Mesendoderm (in vitro differentiated cells): ENCODE measurements around the gene AKTIP. TPM values are rescaled to one million over a fixed set of nuclear protein-coding genes. Genes with fewer than 3 reads are reported as not detected.
A peak's percentile ranks its signal among the peaks of the same experiment; 100 is the strongest.

ENCODE experiments used
- DNase-seq: peaks from one replicate; pipeline ENCODE4 v3.0.0; 2013
- H2AK5ac ChIP-seq: 2 replicates; pipeline ENCODE4 v1.6.1; 2013; ENCODE audit warnings: low read length, inconsistent platforms
- H2BK120ac ChIP-seq: 2 replicates; pipeline ENCODE4 v1.6.1; 2013; ENCODE audit warnings: low read depth, mild to moderate bottlenecking, low read length, moderate library complexity, mixed read lengths
- H2BK15ac ChIP-seq: replicated peaks from 2 replicates; pipeline ENCODE4 v1.6.1; 2013; ENCODE audit warnings: low read depth, mild to moderate bottlenecking, moderate library complexity
- H2BK5ac ChIP-seq: 2 replicates; pipeline ENCODE4 v1.6.1; 2013; ENCODE audit warnings: low read length, inconsistent platforms
- H3K18ac ChIP-seq: 2 replicates; pipeline ENCODE4 v1.6.1; 2013; ENCODE audit warnings: mild to moderate bottlenecking, low read length, mixed read lengths
- H3K23ac ChIP-seq: one replicate; pipeline ENCODE4 v1.6.1; 2013; ENCODE audit warnings: low read length
- H3K27ac ChIP-seq: 2 replicates; pipeline ENCODE4 v1.5.1; 2013; ENCODE audit warnings: low read depth, mild to moderate bottlenecking, inconsistent platforms, low read length, moderate library complexity
- H3K27me3 ChIP-seq: 2 replicates; pipeline ENCODE4 v1.6.1; 2013; ENCODE audit warnings: low read length, control low read depth, mild to moderate bottlenecking, inconsistent platforms; ENCODE audit not compliant: insufficient read depth, poor library complexity
- H3K36me3 ChIP-seq: 2 replicates; pipeline ENCODE4 v1.6.1; 2013; ENCODE audit warnings: low read length, inconsistent platforms; ENCODE audit not compliant: control insufficient read depth, insufficient read depth
- H3K4ac ChIP-seq: one replicate; pipeline ENCODE4 v1.6.1; 2013; ENCODE audit warnings: low read depth, mild to moderate bottlenecking, low read length, moderate library complexity
- H3K4me1 ChIP-seq: 2 replicates; pipeline ENCODE4 v1.6.1; 2013; ENCODE audit warnings: low read depth, low read length, inconsistent platforms; ENCODE audit not compliant: control insufficient read depth
- H3K4me2 ChIP-seq: 2 replicates; pipeline ENCODE4 v1.6.1; 2013; ENCODE audit warnings: low read length
- H3K4me3 ChIP-seq: 2 replicates; pipeline ENCODE4 v1.5.1; 2013; ENCODE audit warnings: mild to moderate bottlenecking, low read length
- H3K56ac ChIP-seq: one replicate; pipeline ENCODE4 v1.6.1; 2013; ENCODE audit warnings: low read length
- H3K79me1 ChIP-seq: 2 replicates; pipeline ENCODE4 v1.6.1; 2013; ENCODE audit warnings: low read length, inconsistent platforms
- H3K79me2 ChIP-seq: 2 replicates; pipeline ENCODE4 v1.6.1; 2013; ENCODE audit warnings: mild to moderate bottlenecking, low read length; ENCODE audit not compliant: control insufficient read depth, insufficient read depth
- H3K9ac ChIP-seq: 2 replicates; pipeline ENCODE4 v1.6.1; 2013; ENCODE audit warnings: low read length, inconsistent platforms
- H4K5ac ChIP-seq: one replicate; pipeline ENCODE4 v1.6.1; 2013; ENCODE audit warnings: low read length
- H4K8ac ChIP-seq: one replicate; pipeline ENCODE4 v1.6.1; 2013; ENCODE audit warnings: low read depth, mild to moderate bottlenecking, control low read depth, low read length, moderate library complexity
- WGBS: extraction: QIAGEN DNeasy Blood & Tissue Kit; methylation state at CpG from one replicate; pipeline ENCODE4 v1.1.7; 2013; ENCODE audit warnings: low lambda C conversion rate, missing lambda C conversion rate; ENCODE audit not compliant: insufficient coverage; ENCODE audit errors: extremely low coverage; 5-methylcytosine and 5-hydroxymethylcytosine counted together
- polyA plus RNA-seq, 2 experiments: library from polyadenylated mRNA; stranded (reverse); fragments of 200-250 nt; gene quantifications; one replicate each; pipeline ENCODE4 v1.2.3, GENCODE V29; 2013

The AKTIP gene
- 15.0 TPM for polyA plus RNA-seq (2013, experiment 1 of 2)
- 16.2 TPM for polyA plus RNA-seq (2013, experiment 2 of 2)

DNA sequence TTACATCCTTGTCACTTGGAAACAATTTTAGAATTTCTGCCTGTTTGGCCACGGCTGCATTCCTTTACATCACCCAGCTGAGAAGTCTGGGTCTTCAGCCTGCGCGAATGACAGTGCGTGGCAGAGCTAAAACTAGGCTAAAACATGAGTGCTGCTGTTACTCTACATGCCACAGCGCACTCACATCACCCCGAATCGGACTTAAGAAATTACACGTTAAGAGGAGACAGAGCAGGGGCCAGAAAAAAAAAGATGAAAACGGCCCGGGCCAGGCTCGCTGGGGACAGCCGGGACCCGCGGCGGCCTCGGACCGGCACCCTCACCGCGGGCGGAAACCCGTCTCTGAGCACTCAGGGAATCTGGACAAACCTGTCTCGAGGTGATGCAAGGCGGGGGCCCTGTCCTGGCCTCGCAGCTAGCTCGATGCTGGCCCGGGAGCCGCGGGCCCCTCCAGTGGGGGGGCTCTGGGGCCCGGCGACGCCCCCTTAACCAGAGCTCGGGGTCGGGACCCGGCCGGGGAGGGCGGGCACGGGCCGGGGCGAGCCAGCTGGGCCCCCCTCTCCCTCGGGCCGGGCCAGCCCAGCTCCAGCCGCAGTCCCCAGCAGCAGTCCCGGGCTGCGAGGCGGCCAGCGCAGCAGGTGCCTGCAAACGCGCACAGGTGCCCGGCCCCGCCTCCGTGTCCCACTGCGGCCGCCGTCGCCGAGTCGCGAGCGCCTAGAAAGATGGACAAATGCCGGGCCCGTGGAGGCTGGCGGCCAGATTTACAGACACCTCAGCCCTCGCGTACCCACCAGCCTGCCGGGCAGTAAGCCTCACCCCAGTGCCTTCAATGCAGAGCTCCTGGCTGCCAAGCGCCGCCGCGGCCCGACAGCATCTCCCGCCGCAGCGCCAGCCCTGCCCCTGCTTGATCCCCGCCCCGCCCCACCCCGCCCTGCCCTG is at the start of gene AKTIP:
AKTIP (minus strand) TSS at position 879 of the 939 bp plus-strand sequence. CDS start 2,950 bp downstream, outside the sequence.
- Histone ChIP-seq H3K4ac (no peak within 1 kb of the TSS), H3K79me2 (peaks cover 4% of the 10 kb centered on the region), H3K18ac (peak within 1 kb of the TSS; percentile 15), H3K36me3 (no peaks in the 10 kb centered on the region), H3K79me1 (peaks cover 5% of the 10 kb centered on the region), H3K23ac (peak within 1 kb of the TSS; percentile 85), H2BK15ac (no peak within 1 kb of the TSS), H3K56ac (peak within 1 kb of the TSS; percentile 96), H4K8ac (no peak within 1 kb of the TSS), H4K5ac (peak within 1 kb of the TSS; percentile 48), H3K4me3 (peak within 1 kb of the TSS; percentile 62), H2AK5ac (no peak within 1 kb of the TSS), H3K27me3 (no peaks in the 10 kb centered on the region), H3K4me2 (peak within 1 kb of the TSS; percentile 88), H3K9ac (peak within 1 kb of the TSS; percentile 91), H3K4me1 (peaks cover 14% of the 10 kb centered on the region), H3K27ac (peak within 1 kb of the TSS; percentile 82), H2BK120ac (no peak within 1 kb of the TSS), H2BK5ac (peak within 1 kb of the TSS; percentile 79)
- DNase-seq, result peak; percentile 62
- no CpG with 5 or more reads among the region's 76 CpGs for WGBS

DNA sequence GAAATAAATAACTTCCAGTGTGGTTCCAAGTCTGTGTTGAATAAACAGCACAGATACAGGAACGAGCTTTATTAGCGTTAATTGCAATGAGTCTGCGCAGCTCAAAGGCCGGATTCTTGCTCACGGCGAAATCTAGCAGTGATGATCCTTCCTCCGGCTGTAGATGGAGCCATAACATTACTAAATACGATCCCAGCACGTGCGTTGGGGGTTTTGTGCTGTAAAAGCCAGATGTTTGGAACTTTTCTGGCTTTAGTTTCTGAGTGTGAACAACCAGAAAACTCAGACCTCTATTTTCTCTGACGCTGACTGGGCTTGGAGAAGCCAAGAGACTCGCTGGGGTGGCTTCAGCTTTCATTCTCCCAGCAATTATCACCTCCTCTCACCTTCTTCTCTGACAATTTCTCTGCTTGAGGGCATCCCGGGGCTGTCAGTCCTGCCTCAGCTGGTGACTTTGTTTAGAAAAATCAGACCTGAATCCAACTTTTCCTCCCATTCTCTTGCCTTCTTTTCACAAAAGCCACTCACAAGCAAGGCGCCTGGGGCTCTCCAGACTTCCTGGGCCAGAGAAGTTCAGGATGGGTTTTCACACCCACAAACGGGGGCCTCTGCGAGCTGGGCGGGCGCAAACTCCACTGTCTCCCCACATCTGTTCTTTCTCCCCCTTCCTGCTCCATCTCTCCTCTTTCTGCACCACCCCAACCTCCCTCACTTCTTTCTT is 47.1 kb upstream of the AKTIP start:
- no peak overlapping the region for H2BK15ac ChIP-seq
- H2BK5ac ChIP-seq, result no peak overlapping the region
- peaks cover 4% of the 10 kb centered on the region for H3K4me1 ChIP-seq
- H4K8ac ChIP-seq, result no peak overlapping the region
- no peak overlapping the region for H3K4me2 ChIP-seq
- H3K4me3 ChIP-seq, result no peak overlapping the region
- no peaks in the 10 kb centered on the region for H3K27me3 ChIP-seq
- H3K23ac ChIP-seq, result no peak overlapping the region
- H3K36me3 ChIP-seq, result no peaks in the 10 kb centered on the region
- H3K4ac ChIP-seq, result no peak overlapping the region
- DNase-seq, result peak; percentile 82
- no CpG with 5 or more reads among the region's 18 CpGs for WGBS
- no peaks in the 10 kb centered on the region for H3K79me1 ChIP-seq
- H3K79me2 ChIP-seq, result no peaks in the 10 kb centered on the region
- no peak overlapping the region for H2BK120ac ChIP-seq
- no peak overlapping the region for H3K9ac ChIP-seq
- H3K56ac ChIP-seq, result peak overlapping the region; percentile 51
- no peak overlapping the region for H4K5ac ChIP-seq
- peak overlapping the region; percentile 25 for H3K27ac ChIP-seq
- peak overlapping the region; percentile 28 for H3K18ac ChIP-seq
- no peak overlapping the region for H2AK5ac ChIP-seq

DNA sequence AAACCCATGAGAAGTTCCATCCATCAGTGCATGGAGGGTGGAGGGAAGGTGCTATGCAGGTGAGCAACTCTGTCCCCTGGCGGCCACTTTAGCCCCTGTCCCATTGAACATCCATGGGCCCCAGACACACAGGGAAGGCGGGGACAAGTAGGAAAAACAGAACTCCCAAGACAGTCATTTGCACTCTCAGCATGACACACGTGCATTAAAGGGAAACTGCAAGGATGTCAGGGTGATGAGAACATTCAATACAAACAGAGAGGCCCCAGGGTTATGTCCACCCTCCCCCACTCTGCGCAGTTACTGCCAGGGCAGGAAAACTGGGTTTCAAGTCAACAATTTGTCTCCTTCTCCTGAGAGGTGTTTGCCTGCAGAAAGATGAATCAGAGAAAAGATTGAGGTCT is 44.0 kb upstream of the AKTIP start:
- no peak overlapping the region for H2BK15ac ChIP-seq
- DNase-seq, result peak; percentile 94
- no peaks in the 10 kb centered on the region for H3K36me3 ChIP-seq
- no peak overlapping the region for H3K4me2 ChIP-seq
- no peak overlapping the region for H2AK5ac ChIP-seq
- H4K5ac ChIP-seq, result no peak overlapping the region
- H3K18ac ChIP-seq, result no peak overlapping the region
- no peak overlapping the region for H3K4ac ChIP-seq
- no peak overlapping the region for H3K9ac ChIP-seq
- no peak overlapping the region for H4K8ac ChIP-seq
- no peak overlapping the region for H3K4me3 ChIP-seq
- peaks cover 4% of the 10 kb centered on the region for H3K4me1 ChIP-seq
- no peak overlapping the region for H3K23ac ChIP-seq
- no peak overlapping the region for H3K56ac ChIP-seq
- H3K79me2 ChIP-seq, result no peaks in the 10 kb centered on the region
- no peak overlapping the region for H3K27ac ChIP-seq
- no CpG with 5 or more reads among the region's 4 CpGs for WGBS
- H2BK5ac ChIP-seq, result no peak overlapping the region
- no peaks in the 10 kb centered on the region for H3K79me1 ChIP-seq
- H3K27me3 ChIP-seq, result no peaks in the 10 kb centered on the region
- H2BK120ac ChIP-seq, result no peak overlapping the region

DNA sequence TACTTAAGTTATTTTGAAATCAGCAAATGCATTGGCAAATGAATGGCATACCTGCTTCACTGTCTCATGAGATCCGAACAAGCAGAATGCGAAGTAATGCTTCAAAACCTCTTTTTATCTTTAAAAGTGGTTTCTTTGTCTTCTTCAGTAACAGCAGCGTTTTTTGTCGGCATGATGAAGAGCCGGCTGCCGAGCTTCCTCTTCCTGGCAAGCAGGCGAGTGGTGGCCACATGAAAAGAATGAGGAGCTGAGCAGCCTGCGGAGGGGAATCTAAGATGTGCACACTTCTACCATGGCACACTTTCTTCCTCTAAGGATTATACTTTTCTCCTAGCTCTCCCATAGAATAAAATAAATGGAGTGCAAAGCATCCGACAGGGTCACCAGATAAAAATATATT is 42.4 kb upstream of the AKTIP start:
- Histone ChIP-seq H2BK15ac (no peak overlapping the region), H3K9ac (no peak overlapping the region), H4K8ac (no peak overlapping the region), H3K79me2 (no peaks in the 10 kb centered on the region), H2BK120ac (no peak overlapping the region), H3K4me3 (no peak overlapping the region), H3K18ac (no peak overlapping the region), H3K4me1 (peaks cover 4% of the 10 kb centered on the region), H3K27ac (no peak overlapping the region), H2AK5ac (no peak overlapping the region), H2BK5ac (no peak overlapping the region), H3K4ac (no peak overlapping the region), H3K4me2 (no peak overlapping the region), H3K36me3 (no peaks in the 10 kb centered on the region), H3K56ac (no peak overlapping the region), H4K5ac (no peak overlapping the region), H3K79me1 (no peaks in the 10 kb centered on the region), H3K27me3 (no peaks in the 10 kb centered on the region), H3K23ac (no peak overlapping the region)
- WGBS, result no CpG with 5 or more reads among the region's 9 CpGs
- DNase-seq, result no peak

DNA sequence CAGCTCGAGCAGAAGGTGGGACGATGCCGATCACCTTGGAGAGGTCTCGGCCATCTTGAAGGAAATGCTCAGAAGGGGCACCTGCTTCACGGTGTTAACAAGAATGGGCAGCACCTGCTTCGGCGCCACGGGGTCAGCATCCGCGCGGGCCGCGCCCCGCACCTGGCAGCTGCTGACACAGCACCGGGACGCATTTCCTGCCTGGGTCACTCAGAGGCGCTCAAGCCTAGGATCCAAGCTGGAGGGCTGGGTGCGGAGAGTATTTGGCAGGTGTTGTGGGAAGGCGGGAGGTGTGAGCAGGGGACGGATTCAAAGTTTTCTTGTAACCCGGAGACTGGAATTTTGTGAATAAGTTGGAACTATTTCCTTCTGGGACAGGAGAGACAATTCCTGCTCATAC is 39.3 kb upstream of the AKTIP start:
- Histone ChIP-seq H2AK5ac (no peak overlapping the region), H2BK15ac (no peak overlapping the region), H3K4me1 (peaks cover 2% of the 10 kb centered on the region), H3K27me3 (no peaks in the 10 kb centered on the region), H4K5ac (no peak overlapping the region), H3K4ac (no peak overlapping the region), H3K36me3 (no peaks in the 10 kb centered on the region), H3K18ac (no peak overlapping the region), H3K79me1 (no peaks in the 10 kb centered on the region), H4K8ac (no peak overlapping the region), H3K27ac (no peak overlapping the region), H3K79me2 (no peaks in the 10 kb centered on the region), H2BK5ac (no peak overlapping the region), H2BK120ac (no peak overlapping the region), H3K23ac (no peak overlapping the region), H3K4me3 (no peak overlapping the region), H3K9ac (no peak overlapping the region), H3K4me2 (no peak overlapping the region), H3K56ac (no peak overlapping the region)
- WGBS, result no CpG with 5 or more reads among the region's 21 CpGs
- DNase-seq, result peak; percentile 16
